ENCODE results near the gene PPP1CC. TPM values are rescaled to one million over a fixed set of nuclear protein-coding genes. Genes with fewer than 3 reads are reported as not detected.

Gene PPP1CC
- total and polyA plus RNA-seq, 2 of the 4 experiments (the other 2 are of a cell fraction), result 71.0 to 126 TPM

GRCh38 chr12:110760204-110760609 lies 17.5 kb upstream of the PPP1CC start:
- no peak overlapping the region for H2BK120ac ChIP-seq (ENCODE audit: low read depth, low read length)
- H4K5ac ChIP-seq (ENCODE audit: low read depth, low read length), result no peak overlapping the region
- ChIA-PET POLR2A (ENCODE audit: unreplicated experiment) (no interaction called here), CTCF (no interaction called here)
- WGBS, 2 experiments (ENCODE audit: extremely low coverage in 2 of 2, insufficient read length in 1 of 2), result no CpG with 5 or more reads among the region's 4 CpGs
- ATAC-seq (ENCODE audit: low read depth), result no peak
- no peaks in the 10 kb centered on the region for H3K36me3 ChIP-seq (ENCODE audit: control insufficient read depth, insufficient read depth, low read length)
- TF ChIP-seq CTCF (conservative IDR thresholded peaks at IDR 0.05; ENCODE audit: low read depth, low read length), result no peak
- TF ChIP-seq MAZ (IDR thresholded peaks at IDR 0.05; ENCODE audit: borderline replicate concordance, low read depth, low read length), result no peak
- H2AFZ ChIP-seq (replicated peaks; ENCODE audit: low read length, poor library complexity), result no peak overlapping the region
- dilution Hi-C loops (cut with HindIII; ENCODE audit: low sequenced_read_pairs, unreplicated experiment), result no loop called here
- no peaks in the 10 kb centered on the region for H3K79me1 ChIP-seq (ENCODE audit: low read depth in 1 of 2, low read length in 2 of 2)
- no peak overlapping the region for H4K91ac ChIP-seq (ENCODE audit: insufficient read depth, low read depth, low read length)
- H3K23ac ChIP-seq (ENCODE audit: low read depth, low read length), result no peak overlapping the region
- no peaks in the 10 kb centered on the region for H3K4me1 ChIP-seq (ENCODE audit: control insufficient read depth, insufficient read depth, low read length)
- no peak overlapping the region for H3K9ac ChIP-seq (ENCODE audit: low read depth, low read length)
- H2AK5ac ChIP-seq (ENCODE audit: low read depth, low read length), result no peak overlapping the region
- H3K18ac ChIP-seq (ENCODE audit: low read depth, low read length), result no peak overlapping the region
- no TSS peak for BruUV-seq (replicated peaks)
- intact Hi-C loops (cut with micrococcal nuclease), result no loop called here
- H3K9me1 ChIP-seq (ENCODE audit: insufficient read depth, low read length), result no peaks in the 10 kb centered on the region
- no peak overlapping the region for H3K56ac ChIP-seq (ENCODE audit: extremely low read depth, insufficient read depth, low read length)
- H3K4ac ChIP-seq (ENCODE audit: low read depth, low read length), result no peak overlapping the region
- no peaks in the 10 kb centered on the region for H4K20me1 ChIP-seq (ENCODE audit: insufficient read depth, low read length)
- no peak for DNase-seq
- no peak overlapping the region for H2BK20ac ChIP-seq (ENCODE audit: low read depth, low read length)
- no peak overlapping the region for H3K27ac ChIP-seq (ENCODE audit: insufficient read depth, low read length)
- no peak overlapping the region for H2AK9ac ChIP-seq (replicated peaks; ENCODE audit: low read depth, low read length, poor library complexity)
- no peak overlapping the region for H3K14ac ChIP-seq (replicated peaks; ENCODE audit: low read depth, low read length)
- no peak overlapping the region for H2BK5ac ChIP-seq (ENCODE audit: low read depth, low read length, poor library complexity, severe bottlenecking)
- H3K4me3 ChIP-seq (ENCODE audit: insufficient read depth, low read depth, low read length), result no peak overlapping the region
- H3K27me3 ChIP-seq (ENCODE audit: control insufficient read depth, insufficient read depth, low read length), result no peaks in the 10 kb centered on the region; the same call in 1 of the 2 replicates
- in situ Hi-C loops (cut with MboI; ENCODE audit: low sequenced_read_pairs), result no loop called here
- no peaks in the 10 kb centered on the region for H3K9me3 ChIP-seq (ENCODE audit: control insufficient read depth, insufficient read depth, low read length)
- H4K8ac ChIP-seq (ENCODE audit: low read depth in 2 of 2, low read length in 2 of 2), result no peak overlapping the region
- no peak overlapping the region for H3K4me2 ChIP-seq (ENCODE audit: low read depth, low read length)
- no peak overlapping the region for H2BK15ac ChIP-seq (ENCODE audit: low read depth, low read length)
